Right cardiac atrium (tissue), 5 donors: ENCODE data around the gene UBE2A. TPM values are rescaled to one million over a fixed set of nuclear protein-coding genes. Genes with fewer than 3 reads are reported as not detected.
A peak's percentile ranks its signal among the peaks of the same experiment; 100 is the strongest.

Experiments
- ATAC-seq, 2 donors: fragments of 200-7000 bp; cut with Tn5 transposase; one replicate each; pipeline versions ENCODE4 v1.8.0 to v1.9.1; 2020; ENCODE audit warnings: moderate library complexity in 2 of 2, mild to moderate bottlenecking in 1 of 2
- DNase-seq, 3 donors: peaks; one replicate each; pipeline ENCODE4 v3.0.0-alpha.2; 2020
- H3K27ac ChIP-seq: one replicate; pipeline ENCODE4 v1.5.1; 2013; ENCODE audit warnings: mild to moderate bottlenecking, low read length, control low read depth, moderate library complexity
- H3K27me3 ChIP-seq: one replicate; pipeline ENCODE4 v1.6.1; 2013; ENCODE audit not compliant: control insufficient read depth, insufficient read depth
- H3K4me1 ChIP-seq: one replicate; pipeline ENCODE4 v1.6.1; 2013; ENCODE audit warnings: low read length; ENCODE audit not compliant: control insufficient read depth, insufficient read depth
- H3K4me3 ChIP-seq: one replicate; pipeline ENCODE4 v1.5.1; 2013; ENCODE audit warnings: low read length, control low read depth
- H3K9me3 ChIP-seq: one replicate; pipeline ENCODE4 v1.6.1; 2013; ENCODE audit warnings: low read length; ENCODE audit not compliant: control insufficient read depth
- WGBS: extraction: QIAGEN DNeasy Blood & Tissue Kit; methylation state at CpG from one replicate; pipeline ENCODE4 v1.1.7; 2013; 5-methylcytosine and 5-hydroxymethylcytosine counted together
- intact Hi-C, 4 donors: fragments of 100-400 bp; cut with DNase I; formaldehyde crosslinking; loops; one replicate each; pipeline versions ENCODE4 v1.11.0 to v1.14.0; 2022 to 2023
- polyA plus RNA-seq: library from polyadenylated mRNA; stranded (reverse); fragments of 200-250 nt; gene quantifications from one replicate; pipeline ENCODE4 v1.2.3, GENCODE V29; 2013
- total RNA-seq, 4 donors: library from RNA; stranded (reverse); fragmentation: NEBNext Ultra II Directional; extraction: Animal tissue kit (Norgen Biotek cat#: 25700); gene quantifications; one replicate each; pipeline ENCODE4 v1.2.1, GENCODE V29; 2021
- donor health status: healthy with polysubstance abuse.
- donor health status: DM: no; HTN: yes; CAD: no.
- donor health status: DM: no; HTN: no; CAD: no.
- donor health status: DM: no; HTN: yes; CAD: no; lungs with severe emphysema.
- donor health status: DM: yes; HTN: yes; CAD: no.

The UBE2A gene
- total and polyA plus RNA-seq, 5 donors: 48.8 to 59.8 (median 55.9) TPM

- intact Hi-C loops: no loop called here
- 22% methylated on average over 3 of the region's 3 CpGs for WGBS
- Histone ChIP-seq H3K27me3 (no peaks in the 10 kb centered on the region), H3K4me1 (peaks cover 1% of the 10 kb centered on the region), H3K9me3 (no peaks in the 10 kb centered on the region), H3K27ac (no peak overlapping the region), H3K4me3 (peak overlapping the region; percentile 86)
- DNase-seq (no peak), ATAC-seq (no peak)
These were observed 1.1 kb upstream of the UBE2A start for GRCh38 chrX:119573222-119573621.

GRCh38 chrX:119573840-119574393 lies 446 bp upstream of the UBE2A start:
- intact Hi-C loops: no loop called here
- no peaks in the 10 kb centered on the region for H3K27me3 ChIP-seq
- peak overlapping the region; percentile 85 for H3K27ac ChIP-seq
- H3K4me1 ChIP-seq: peaks cover 1% of the 10 kb centered on the region
- no peaks in the 10 kb centered on the region for H3K9me3 ChIP-seq
- DNase-seq (peak in 2 of 3 donors; percentile 24 to 72), ATAC-seq (peak; percentile 45 to 57)
- under 1% methylated on average over 30 of the region's 30 CpGs for WGBS
- peak overlapping the region; percentile 86 for H3K4me3 ChIP-seq

- ATAC-seq: no peak
- intact Hi-C loops: no loop called here
- Histone ChIP-seq H3K9me3 (no peaks in the 10 kb centered on the region), H3K4me3 (no peak overlapping the region), H3K4me1 (no peaks in the 10 kb centered on the region), H3K27me3 (no peaks in the 10 kb centered on the region), H3K27ac (no peak overlapping the region)
- DNase-seq: no peak
These were observed 5.1 kb downstream of the UBE2A start for GRCh38 chrX:119579414-119579813.

- Histone ChIP-seq H3K27me3 (no peaks in the 10 kb centered on the region), H3K4me1 (no peaks in the 10 kb centered on the region), H3K27ac (no peak overlapping the region), H3K9me3 (no peaks in the 10 kb centered on the region), H3K4me3 (no peak overlapping the region)
- WGBS: 53% methylated on average over 2 of the region's 2 CpGs
- intact Hi-C loops: no loop called here
- no peak for DNase-seq
- ATAC-seq: no peak
These were observed 9.2 kb downstream of the UBE2A start for GRCh38 chrX:119583431-119584059.

- 98% methylated on average over 5 of the region's 5 CpGs for WGBS
- Histone ChIP-seq H3K4me1 (no peaks in the 10 kb centered on the region), H3K4me3 (no peak overlapping the region), H3K27me3 (no peaks in the 10 kb centered on the region), H3K27ac (no peak overlapping the region), H3K9me3 (no peaks in the 10 kb centered on the region)
- intact Hi-C loops: no loop called here
- DNase-seq (no peak), ATAC-seq (no peak)
These were observed 15.4 kb downstream of the UBE2A start for GRCh38 chrX:119589810-119590209.

GRCh38 chrX:119602701-119603255 lies 28.4 kb downstream of the UBE2A start:
- H3K9me3 ChIP-seq: no peaks in the 10 kb centered on the region
- no peak overlapping the region for H3K4me3 ChIP-seq
- DNase-seq: no peak
- intact Hi-C loops: loop anchor here in 1 of 4 donors (10.0 kb wide), 1 partner anchor 122 kb away; no protein-coding TSS in a partner anchor
- no peak overlapping the region for H3K27ac ChIP-seq
- WGBS: 82% methylated on average over 9 of the region's 9 CpGs
- no peaks in the 10 kb centered on the region for H3K4me1 ChIP-seq
- ATAC-seq: no peak
- no peaks in the 10 kb centered on the region for H3K27me3 ChIP-seq

GRCh38 chrX:119604766-119605463 lies 30.6 kb downstream of the UBE2A start:
- Histone ChIP-seq H3K27ac (no peak overlapping the region), H3K27me3 (no peaks in the 10 kb centered on the region), H3K4me1 (no peaks in the 10 kb centered on the region), H3K9me3 (no peaks in the 10 kb centered on the region), H3K4me3 (peak overlapping the region; percentile 58)
- intact Hi-C loops: loop anchor here in 1 of 4 donors (10.0 kb wide), 1 partner anchor 120 kb away; no protein-coding TSS in a partner anchor
- 21% methylated on average over 17 of the region's 17 CpGs for WGBS
- ATAC-seq (no peak), DNase-seq (no peak)

GRCh38 chrX:119605464-119606279 lies 31.3 kb downstream of the UBE2A start:
- WGBS: under 1% methylated on average over 67 of the region's 68 CpGs
- Histone ChIP-seq H3K9me3 (no peaks in the 10 kb centered on the region), H3K27ac (peak overlapping the region; percentile 78), H3K4me3 (peak overlapping the region; percentile 58), H3K4me1 (no peaks in the 10 kb centered on the region), H3K27me3 (no peaks in the 10 kb centered on the region)
- intact Hi-C loops: loop anchor here in 1 of 4 donors (10.0 kb wide), 1 partner anchor 119 kb away; no protein-coding TSS in a partner anchor
- DNase-seq (peak; percentile 48 to 79 (median 70)), ATAC-seq (peak; percentile 67 to 71)

- intact Hi-C loops: loop anchor here in 1 of 4 donors (10.0 kb wide), 1 partner anchor 118 kb away; no protein-coding TSS in a partner anchor
- Histone ChIP-seq H3K27me3 (no peaks in the 10 kb centered on the region), H3K27ac (peak within 1 kb of the TSS; percentile 78), H3K4me3 (peak within 1 kb of the TSS; percentile 58), H3K4me1 (no peaks in the 10 kb centered on the region), H3K9me3 (no peaks in the 10 kb centered on the region)
- peak; percentile 94 to 98 (median 96) for DNase-seq
- peak; percentile 94 to 96 for ATAC-seq
- 1% methylated on average over 46 of the region's 46 CpGs for WGBS
These were observed 32.1 kb downstream of the UBE2A start, which contains the start of gene NKRF for GRCh38 chrX:119606280-119607017. TSS of gene NKRF (minus strand) at chrX:119606424.

- peak overlapping the region; percentile 58 for H3K4me3 ChIP-seq
- no peaks in the 10 kb centered on the region for H3K9me3 ChIP-seq
- intact Hi-C loops: loop anchor here in 1 of 4 donors (10.0 kb wide), 1 partner anchor 118 kb away; no protein-coding TSS in a partner anchor
- ATAC-seq (peak in 1 of 2 donors; percentile 7), DNase-seq (no peak)
- no peaks in the 10 kb centered on the region for H3K4me1 ChIP-seq
- H3K27ac ChIP-seq: no peak overlapping the region
- no peaks in the 10 kb centered on the region for H3K27me3 ChIP-seq
- 25% methylated on average over 7 of the region's 7 CpGs for WGBS
These were observed 32.6 kb downstream of the UBE2A start for GRCh38 chrX:119607018-119607389.
